Immature natural killer cell (primary cell): ENCODE data around the gene USP16. TPM values are rescaled to one million over a fixed set of nuclear protein-coding genes. Genes with fewer than 3 reads are reported as not detected.

Experiments
- polyA plus RNA-seq, 3 donors: library from polyadenylated mRNA; unstranded; fragments of 300-500 nt; fragmentation: Illumina TruSeq; gene quantifications; one replicate each; pipeline ENCODE4 v1.2.3, GENCODE V29; 2021

The USP16 gene
- polyA plus RNA-seq, 3 donors from 2014 or later, result 12.0 to 31.3 (median 20.5) TPM

Other genes starting within 250 kb of the USP16 start
- 10 to 100 TPM in 2 of 3 donors, 1 to 10 TPM in 1; 9.9 to 19.1 (median 11.3) TPM for gene LTN1, start 31.8 kb upstream of the USP16 start, polyA plus RNA-seq
- 10 to 100 TPM; 13.0 to 28.6 (median 13.0) TPM for gene RWDD2B, start 5.3 kb upstream of the USP16 start, polyA plus RNA-seq
- gene CCT8, start 49.0 kb downstream of the USP16 start, polyA plus RNA-seq, result 100 to 1,000 TPM; 101 to 119 (median 113) TPM
- 10 to 100 TPM in 2 of 3 donors, 1 to 10 TPM in 1; 9.2 to 18.8 (median 12.5) TPM for gene MAP3K7CL, start 106.0 kb downstream of the USP16 start, polyA plus RNA-seq